ENCODE measurements around the gene TDRD7. TPM values are rescaled to one million over a fixed set of nuclear protein-coding genes. Genes with fewer than 3 reads are reported as not detected.

The TDRD7 gene
- polyA plus RNA-seq, 2 donors = 5.2 to 6.7 TPM

- 91 to 94% methylated on average over 1 of the region's 1 CpG for WGBS, 2 donors
- H3K4me3 ChIP-seq (ENCODE audit: low read depth in 1 of 2, low read length in 2 of 2) = no peak overlapping the region
These were observed 42.9 kb upstream of the TDRD7 start for GRCh38 chr9:97368964-97369363.

GRCh38 chr9:97372580-97372979 is 39.3 kb upstream of the TDRD7 start:
- Histone ChIP-seq H3K4me1 (ENCODE audit: control insufficient read depth in 2 of 2, insufficient read depth in 2 of 2, low read length in 1 of 2) (no peaks in the 10 kb centered on the region), H3K27me3 (ENCODE audit: control insufficient read depth in 1 of 2, insufficient read depth in 2 of 2, low read length in 2 of 2) (no peaks in the 10 kb centered on the region), H3K27ac (ENCODE audit: low read depth in 2 of 2, low read length in 1 of 2) (no peak overlapping the region), H3K4me3 (ENCODE audit: low read depth in 1 of 2, low read length in 2 of 2) (no peak overlapping the region), H3K36me3 (ENCODE audit: control insufficient read depth in 2 of 2, insufficient read depth in 2 of 2, low read length in 1 of 2) (peaks cover 4 to 7% of the 10 kb centered on the region in 2 donors), H3K9me3 (ENCODE audit: control insufficient read depth in 2 of 2, insufficient read depth in 1 of 2, low read depth in 1 of 2, low read length in 1 of 2) (no peaks in the 10 kb centered on the region)
- WGBS, 2 donors = 63 to 66% methylated on average over 6 of the region's 6 CpGs

More at GRCh38 chr9:97368964-97369363, 42.9 kb upstream of the TDRD7 start:
- H3K27me3 ChIP-seq (ENCODE audit: control insufficient read depth in 1 of 2, insufficient read depth in 2 of 2, low read length in 2 of 2) = no peaks in the 10 kb centered on the region
- no peaks in the 10 kb centered on the region for H3K9me3 ChIP-seq (ENCODE audit: control insufficient read depth in 2 of 2, insufficient read depth in 1 of 2, low read depth in 1 of 2, low read length in 1 of 2)
- peaks cover 3 to 4% of the 10 kb centered on the region in 2 donors for H3K36me3 ChIP-seq (ENCODE audit: control insufficient read depth in 2 of 2, insufficient read depth in 2 of 2, low read length in 1 of 2)
- no peak overlapping the region for H3K27ac ChIP-seq (ENCODE audit: low read depth in 2 of 2, low read length in 1 of 2)
- no peaks in the 10 kb centered on the region for H3K4me1 ChIP-seq (ENCODE audit: control insufficient read depth in 2 of 2, insufficient read depth in 2 of 2, low read length in 1 of 2)

DNA sequence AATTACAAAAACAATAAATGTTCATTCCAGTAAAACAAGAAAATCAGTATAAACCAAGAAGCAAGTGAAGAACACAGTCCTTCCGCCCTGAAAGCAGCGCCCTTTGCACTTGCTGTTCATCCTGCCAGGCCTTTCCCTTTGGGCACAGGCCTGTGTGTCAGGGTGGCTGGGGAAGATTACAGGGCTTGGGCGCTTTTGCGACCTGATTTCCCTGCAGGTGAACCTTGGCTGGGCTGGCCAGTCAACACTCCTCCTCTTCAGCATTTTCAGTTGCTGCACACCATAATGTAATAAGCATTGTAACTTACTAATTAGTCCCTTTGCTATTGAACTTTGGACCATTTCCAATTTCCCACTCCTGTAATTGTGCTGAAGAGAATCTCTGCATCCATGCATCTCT is 38.6 kb upstream of the TDRD7 start:
- WGBS, 2 donors = 85 to 93% methylated on average over 4 of the region's 4 CpGs
- H3K4me3 ChIP-seq (ENCODE audit: low read depth in 1 of 2, low read length in 2 of 2) = no peak overlapping the region
- H3K36me3 ChIP-seq (ENCODE audit: control insufficient read depth in 2 of 2, insufficient read depth in 2 of 2, low read length in 1 of 2) = peaks cover 4 to 7% of the 10 kb centered on the region in 2 donors
- no peak overlapping the region for H3K27ac ChIP-seq (ENCODE audit: low read depth in 2 of 2, low read length in 1 of 2)
- no peaks in the 10 kb centered on the region for H3K9me3 ChIP-seq (ENCODE audit: control insufficient read depth in 2 of 2, insufficient read depth in 1 of 2, low read depth in 1 of 2, low read length in 1 of 2)
- no peaks in the 10 kb centered on the region for H3K4me1 ChIP-seq (ENCODE audit: control insufficient read depth in 2 of 2, insufficient read depth in 2 of 2, low read length in 1 of 2)
- H3K27me3 ChIP-seq (ENCODE audit: control insufficient read depth in 1 of 2, insufficient read depth in 2 of 2, low read length in 2 of 2) = no peaks in the 10 kb centered on the region

GRCh38 chr9:97374811-97375210 is 37.1 kb upstream of the TDRD7 start:
- Histone ChIP-seq H3K27me3 (ENCODE audit: control insufficient read depth in 1 of 2, insufficient read depth in 2 of 2, low read length in 2 of 2) (no peaks in the 10 kb centered on the region), H3K9me3 (ENCODE audit: control insufficient read depth in 2 of 2, insufficient read depth in 1 of 2, low read depth in 1 of 2, low read length in 1 of 2) (no peaks in the 10 kb centered on the region), H3K27ac (ENCODE audit: low read depth in 2 of 2, low read length in 1 of 2) (no peak overlapping the region), H3K4me1 (ENCODE audit: control insufficient read depth in 2 of 2, insufficient read depth in 2 of 2, low read length in 1 of 2) (no peaks in the 10 kb centered on the region), H3K4me3 (ENCODE audit: low read depth in 1 of 2, low read length in 2 of 2) (no peak overlapping the region), H3K36me3 (ENCODE audit: control insufficient read depth in 2 of 2, insufficient read depth in 2 of 2, low read length in 1 of 2) (peaks cover 4 to 7% of the 10 kb centered on the region in 2 donors)
- WGBS, 2 donors = 85 to 90% methylated on average over 2 of the region's 2 CpGs

DNA sequence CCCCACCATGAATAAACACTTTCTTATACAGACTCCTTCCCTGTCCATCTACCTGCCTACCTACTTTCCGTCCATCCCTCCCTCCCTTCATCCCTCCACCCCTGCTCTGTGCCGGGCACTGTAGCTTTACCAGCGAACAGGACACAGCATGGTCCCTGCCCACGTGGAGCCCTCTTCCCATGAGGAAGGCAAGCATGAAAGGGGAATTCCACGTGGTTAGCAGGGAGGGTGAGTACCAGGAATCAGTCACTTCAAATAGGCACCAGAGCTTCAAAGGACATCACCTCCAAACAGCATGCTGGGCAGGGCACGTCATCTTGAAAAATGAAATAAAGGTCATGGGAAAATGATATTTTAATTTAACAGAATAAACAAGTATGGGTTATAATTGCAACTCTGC is 35.0 kb upstream of the TDRD7 start:
- WGBS, 2 donors = 74 to 77% methylated on average over 6 of the region's 6 CpGs
- peaks cover 0 to 7% of the 10 kb centered on the region in 2 donors for H3K36me3 ChIP-seq (ENCODE audit: control insufficient read depth in 2 of 2, insufficient read depth in 2 of 2, low read length in 1 of 2)
- H3K4me1 ChIP-seq (ENCODE audit: control insufficient read depth in 2 of 2, insufficient read depth in 2 of 2, low read length in 1 of 2) = no peaks in the 10 kb centered on the region
- H3K27me3 ChIP-seq (ENCODE audit: control insufficient read depth in 1 of 2, insufficient read depth in 2 of 2, low read length in 2 of 2) = no peaks in the 10 kb centered on the region
- no peak overlapping the region for H3K4me3 ChIP-seq (ENCODE audit: low read depth in 1 of 2, low read length in 2 of 2)
- H3K27ac ChIP-seq (ENCODE audit: low read depth in 2 of 2, low read length in 1 of 2) = no peak overlapping the region
- no peaks in the 10 kb centered on the region for H3K9me3 ChIP-seq (ENCODE audit: control insufficient read depth in 2 of 2, insufficient read depth in 1 of 2, low read depth in 1 of 2, low read length in 1 of 2)

DNA sequence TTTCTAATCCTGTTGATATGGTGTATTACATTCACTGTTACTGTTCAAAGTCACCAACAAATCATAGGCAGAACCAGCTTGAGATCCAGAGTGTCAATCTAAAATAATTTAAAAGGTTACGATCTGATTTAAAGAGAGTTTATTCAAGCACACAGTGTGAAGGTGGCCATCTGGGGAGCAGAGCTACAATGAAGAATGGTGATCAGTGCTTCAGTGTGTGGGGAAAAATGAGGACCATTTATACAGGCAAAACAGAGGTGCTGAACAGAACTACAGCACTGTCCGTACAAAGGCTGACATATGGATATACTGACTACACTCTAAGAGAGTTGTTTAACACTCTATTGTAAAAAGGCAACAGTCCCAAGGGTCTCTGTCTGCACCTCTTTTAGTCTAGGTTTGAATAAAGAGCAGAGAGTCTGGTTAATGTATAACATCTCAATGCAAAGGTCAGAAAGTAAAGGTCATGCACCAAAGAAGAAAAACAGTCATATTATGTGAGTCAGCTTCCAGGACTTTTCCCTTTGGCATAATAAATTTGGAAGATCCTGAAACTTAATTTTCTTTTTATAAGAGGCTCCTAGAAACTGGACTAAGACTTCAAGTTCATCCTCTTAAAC is 29.7 kb upstream of the TDRD7 start:
- Histone ChIP-seq H3K9me3 (ENCODE audit: control insufficient read depth in 2 of 2, insufficient read depth in 1 of 2, low read depth in 1 of 2, low read length in 1 of 2) (no peaks in the 10 kb centered on the region), H3K27ac (ENCODE audit: low read depth in 2 of 2, low read length in 1 of 2) (no peak overlapping the region), H3K27me3 (ENCODE audit: control insufficient read depth in 1 of 2, insufficient read depth in 2 of 2, low read length in 2 of 2) (no peaks in the 10 kb centered on the region), H3K4me3 (ENCODE audit: low read depth in 1 of 2, low read length in 2 of 2) (no peak overlapping the region), H3K4me1 (ENCODE audit: control insufficient read depth in 2 of 2, insufficient read depth in 2 of 2, low read length in 1 of 2) (peaks cover 0 to 3% of the 10 kb centered on the region in 2 donors), H3K36me3 (ENCODE audit: control insufficient read depth in 2 of 2, insufficient read depth in 2 of 2, low read length in 1 of 2) (no peaks in the 10 kb centered on the region)
- WGBS, 2 donors = 47 to 82% methylated on average over 2 of the region's 2 CpGs

DNA sequence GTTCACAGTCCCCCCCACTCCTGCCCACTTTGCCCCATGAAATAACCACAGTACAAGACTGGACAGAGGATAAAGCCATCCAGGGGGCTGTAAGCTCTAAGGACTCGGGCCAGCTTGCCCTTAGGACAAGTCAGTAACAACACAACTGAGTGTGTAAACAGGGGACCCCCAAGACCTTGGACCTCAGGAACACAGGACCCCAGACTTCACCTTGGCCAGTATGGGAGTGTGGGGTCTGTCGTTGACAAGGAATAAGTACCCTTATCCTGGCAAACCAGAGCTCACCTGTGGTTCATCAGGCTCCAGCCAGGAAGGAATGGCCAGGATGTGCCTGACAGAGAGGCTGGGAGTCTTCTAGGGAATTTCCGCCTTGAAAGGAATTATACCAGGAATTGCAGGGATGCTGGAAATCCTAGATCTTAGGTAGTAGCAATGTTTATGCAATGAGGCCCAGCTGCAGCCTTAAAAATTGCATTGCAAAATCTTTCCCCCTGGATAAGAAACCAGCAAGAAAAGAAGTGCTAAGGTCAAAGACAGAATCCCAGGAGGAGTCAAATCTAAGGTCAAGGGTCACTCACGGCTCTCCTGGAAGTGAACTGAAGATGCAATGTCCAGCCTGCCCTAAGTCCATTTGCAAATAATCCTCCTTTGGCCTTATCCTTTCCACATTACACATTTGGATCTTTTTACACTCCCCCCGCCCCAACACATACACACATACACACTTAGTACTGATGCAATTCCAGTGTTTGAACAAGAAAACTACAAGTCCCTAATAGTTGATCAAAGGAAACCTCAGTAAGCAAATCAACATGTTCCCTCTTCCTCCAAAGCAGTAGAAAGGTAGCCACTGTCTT is 27.3 kb upstream of the TDRD7 start:
- Histone ChIP-seq H3K4me1 (ENCODE audit: control insufficient read depth in 2 of 2, insufficient read depth in 2 of 2, low read length in 1 of 2) (peaks cover 0 to 4% of the 10 kb centered on the region in 2 donors), H3K27ac (ENCODE audit: low read depth in 2 of 2, low read length in 1 of 2) (no peak overlapping the region), H3K4me3 (ENCODE audit: low read depth in 1 of 2, low read length in 2 of 2) (no peak overlapping the region), H3K36me3 (ENCODE audit: control insufficient read depth in 2 of 2, insufficient read depth in 2 of 2, low read length in 1 of 2) (no peaks in the 10 kb centered on the region), H3K27me3 (ENCODE audit: control insufficient read depth in 1 of 2, insufficient read depth in 2 of 2, low read length in 2 of 2) (no peaks in the 10 kb centered on the region), H3K9me3 (ENCODE audit: control insufficient read depth in 2 of 2, insufficient read depth in 1 of 2, low read depth in 1 of 2, low read length in 1 of 2) (no peaks in the 10 kb centered on the region)
- WGBS, 2 donors = 66 to 68% methylated on average over 5 of the region's 5 CpGs

DNA sequence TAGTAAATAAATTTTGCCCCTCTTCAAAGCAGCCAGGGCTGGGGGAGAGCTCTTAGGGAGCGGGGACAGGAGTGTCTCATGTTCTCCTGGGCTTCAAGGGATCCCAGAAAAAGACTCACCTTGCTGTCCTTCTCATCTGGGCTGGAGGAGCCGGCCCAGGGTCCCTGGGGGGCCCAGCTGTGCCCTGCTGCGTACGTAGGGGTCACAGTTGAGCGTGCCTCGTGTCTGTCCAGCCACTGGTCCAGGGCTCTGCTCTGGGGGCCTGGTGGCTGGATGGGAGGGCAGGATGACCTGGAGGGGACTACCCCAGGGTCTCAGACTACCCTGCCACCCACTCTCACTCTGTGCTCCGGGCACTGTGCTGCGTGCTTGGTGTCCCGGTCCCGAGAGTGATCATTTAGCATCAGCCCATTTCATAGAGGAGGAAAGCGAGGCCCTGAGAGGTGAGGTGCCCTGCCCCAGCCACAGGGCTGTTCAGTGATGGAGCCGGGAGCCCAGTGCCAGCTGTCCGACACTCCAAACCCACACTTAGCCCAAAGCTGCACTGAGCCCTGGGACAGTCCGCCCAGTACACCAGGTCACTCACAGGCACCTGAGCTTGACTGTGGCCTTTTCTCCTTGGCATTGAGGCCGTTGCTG is 26.2 kb upstream of the TDRD7 start:
- WGBS, 2 donors = 83 to 84% methylated on average over 13 to 15 of the region's 15 CpGs
- Histone ChIP-seq H3K4me1 (ENCODE audit: control insufficient read depth in 2 of 2, insufficient read depth in 2 of 2, low read length in 1 of 2) (peaks cover 0 to 4% of the 10 kb centered on the region in 2 donors), H3K4me3 (ENCODE audit: low read depth in 1 of 2, low read length in 2 of 2) (no peak overlapping the region), H3K36me3 (ENCODE audit: control insufficient read depth in 2 of 2, insufficient read depth in 2 of 2, low read length in 1 of 2) (no peaks in the 10 kb centered on the region), H3K9me3 (ENCODE audit: control insufficient read depth in 2 of 2, insufficient read depth in 1 of 2, low read depth in 1 of 2, low read length in 1 of 2) (no peaks in the 10 kb centered on the region), H3K27ac (ENCODE audit: low read depth in 2 of 2, low read length in 1 of 2) (no peak overlapping the region), H3K27me3 (ENCODE audit: control insufficient read depth in 1 of 2, insufficient read depth in 2 of 2, low read length in 2 of 2) (no peaks in the 10 kb centered on the region)

DNA sequence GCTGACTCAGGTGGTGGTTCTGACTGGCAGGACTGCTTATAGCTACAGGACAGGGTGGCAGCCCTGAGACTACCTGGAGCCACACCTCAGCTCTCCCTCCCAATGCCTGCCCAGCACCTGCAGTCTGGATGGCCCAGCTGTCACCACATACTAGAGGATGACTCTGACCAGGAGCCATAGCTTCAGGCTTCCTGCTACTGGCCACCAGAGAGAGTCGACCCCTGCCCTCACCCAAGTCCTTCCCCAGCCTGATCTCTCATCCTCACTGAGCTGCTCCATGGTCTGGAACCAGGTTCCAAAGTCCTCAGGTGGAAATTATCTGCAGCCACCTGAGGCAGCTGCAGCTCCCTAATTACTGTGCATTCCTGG is 25.6 kb upstream of the TDRD7 start:
- H3K4me1 ChIP-seq (ENCODE audit: control insufficient read depth in 2 of 2, insufficient read depth in 2 of 2, low read length in 1 of 2) = peaks cover 0 to 4% of the 10 kb centered on the region in 2 donors

More for the DNA sequence above, 25.6 kb upstream of the TDRD7 start:
- Histone ChIP-seq H3K9me3 (ENCODE audit: control insufficient read depth in 2 of 2, insufficient read depth in 1 of 2, low read depth in 1 of 2, low read length in 1 of 2) (no peaks in the 10 kb centered on the region), H3K27me3 (ENCODE audit: control insufficient read depth in 1 of 2, insufficient read depth in 2 of 2, low read length in 2 of 2) (no peaks in the 10 kb centered on the region), H3K4me3 (ENCODE audit: low read depth in 1 of 2, low read length in 2 of 2) (no peak overlapping the region), H3K27ac (ENCODE audit: low read depth in 2 of 2, low read length in 1 of 2) (no peak overlapping the region), H3K36me3 (ENCODE audit: control insufficient read depth in 2 of 2, insufficient read depth in 2 of 2, low read length in 1 of 2) (no peaks in the 10 kb centered on the region)
- WGBS, 2 donors = 27 to 35% methylated on average over 1 of the region's 1 CpG
